Keratinocyte (primary cell): ENCODE results near the gene ADAM22. TPM values are rescaled to one million over a fixed set of nuclear protein-coding genes. Genes with fewer than 3 reads are reported as not detected.

Experiments
- DNase-seq: peaks from one replicate; pipeline ENCODE4 v3.0.0-alpha.2; 2011; ENCODE audit warnings: low read depth, missing footprints, low spot score
- FAIRE-seq: peaks from 2 replicates; lab custom pipeline; 2011; peaks lifted over from hg19 to GRCh38; lab: Jason Lieb, UNC
- H2AFZ ChIP-seq: 2 replicates; pipeline ENCODE4 v1.6.0; 2012; ENCODE audit warnings: low read length, control low read depth, inconsistent platforms; ENCODE audit not compliant: control insufficient read depth
- H3K27ac ChIP-seq: 2 replicates; pipeline ENCODE4 v1.5.1; 2011; ENCODE audit warnings: low read length; ENCODE audit not compliant: control insufficient read depth, insufficient read depth
- H3K27me3 ChIP-seq: 3 replicates; pipeline ENCODE4 v1.6.0; 2011; ENCODE audit warnings: low read length; ENCODE audit not compliant: control insufficient read depth, insufficient read depth; ENCODE audit errors: extremely low read depth
- H3K36me3 ChIP-seq, 2 experiments: 2 replicates in 1 of 2; 3 replicates in 1 of 2; pipeline ENCODE4 v1.5.1; 2011; ENCODE audit warnings: low read length in 2 of 2, mild to moderate bottlenecking in 1 of 2; ENCODE audit not compliant: control insufficient read depth in 2 of 2, insufficient read depth in 2 of 2; ENCODE audit errors: extremely low read depth in 1 of 2
- H3K4me1 ChIP-seq: 3 replicates; pipeline ENCODE4 v1.5.1; 2011; ENCODE audit warnings: low read length; ENCODE audit not compliant: control insufficient read depth, insufficient read depth; ENCODE audit errors: extremely low read depth
- H3K4me2 ChIP-seq: 3 replicates; pipeline ENCODE4 v1.6.0; 2011; ENCODE audit warnings: low read depth, low read length; ENCODE audit not compliant: control insufficient read depth, insufficient read depth; ENCODE audit errors: extremely low read depth
- H3K4me3 ChIP-seq, 3 experiments: fragments of 200-600 bp in 1 of 3; sonication (generic) in 1 of 3; 2 replicates in 2 of 3; 3 replicates in 1 of 3; pipeline ENCODE4 v1.5.1; 2011 to 2016; ENCODE audit warnings: low read length in 3 of 3, mild to moderate bottlenecking in 3 of 3, control low read depth in 2 of 3, inconsistent platforms in 1 of 3, low read depth in 1 of 3, mixed read lengths in 1 of 3, mixed run types in 1 of 3, moderate library complexity in 1 of 3; ENCODE audit not compliant: control insufficient read depth in 2 of 3, insufficient read depth in 2 of 3; ENCODE audit errors: extremely low read depth in 1 of 3
- H3K79me2 ChIP-seq: 2 replicates; pipeline ENCODE4 v1.6.0; 2012; ENCODE audit warnings: low read length; ENCODE audit not compliant: control insufficient read depth, insufficient read depth
- H3K9ac ChIP-seq: 3 replicates; pipeline ENCODE4 v1.6.0; 2011; ENCODE audit warnings: low read length; ENCODE audit not compliant: control insufficient read depth, insufficient read depth; ENCODE audit errors: extremely low read depth
- H3K9me1 ChIP-seq: 3 replicates; pipeline ENCODE4 v1.6.0; 2011; ENCODE audit warnings: low read length; ENCODE audit not compliant: control insufficient read depth, insufficient read depth; ENCODE audit errors: extremely low read depth
- H3K9me3 ChIP-seq: 2 replicates; pipeline ENCODE4 v1.5.1; 2012; ENCODE audit warnings: low read depth, low read length; ENCODE audit not compliant: control insufficient read depth
- H4K20me1 ChIP-seq: 3 replicates; pipeline ENCODE4 v1.6.0; 2011; ENCODE audit warnings: low read length; ENCODE audit not compliant: control insufficient read depth, insufficient read depth; ENCODE audit errors: extremely low read depth
- CTCF ChIP-seq, 3 experiments: IDR thresholded peaks in 1 of 3; conservative IDR thresholded peaks in 1 of 3; optimal IDR thresholded peaks in 1 of 3; 2 replicates in 2 of 3; 3 replicates in 1 of 3; pipeline versions ENCODE3 to v1.5.1; 2011; ENCODE audit warnings: low read length in 3 of 3, mild to moderate bottlenecking in 3 of 3, moderate library complexity in 2 of 3, control low read depth in 1 of 3, inconsistent platforms in 1 of 3; ENCODE audit not compliant: insufficient read depth in 2 of 3; ENCODE audit errors: extremely low read depth in 1 of 3
- EZH2 ChIP-seq: IDR thresholded peaks from one replicate; pipeline ENCODE4 v1.6.1; 2012; ENCODE audit warnings: inconsistent platforms, mild to moderate bottlenecking, low read length, moderate library complexity
- dilution Hi-C: fragments of 300-500 bp; cut with MboI; formaldehyde crosslinking; loops from one replicate; pipeline ENCODE4 v1.7.0; 2020; ENCODE audit warnings: low sequenced_read_pairs; ENCODE audit not compliant: extremely low pct_ligation_motif_present
- polyA plus RNA-seq, 5 experiments: library from polyadenylated mRNA; depleted of rRNA in 3 of 5; stranded (reverse) in 3 of 5; stranded (forward) in 1 of 5; unstranded in 1 of 5; fragments of >200 nt; gene quantifications; 1 replicate in 1 of 5; 2 replicates in 3 of 5; 3 replicates in 1 of 5; pipeline versions ENCODE4 v1.2.1 to v1.2.3, GENCODE V29; 2011 to 2012; ENCODE audit warnings: missing spikeins in 2 of 5, low read depth in 1 of 5, low replicate concordance in 1 of 5

ADAM22 gene
- polyA plus RNA-seq, 1 donor (not counting 4 experiments of a cell fraction or from before 2014, with no cell fraction given), result 0.07 TPM

- FAIRE-seq, result no peak
- Histone ChIP-seq H3K9me1 (no peaks in the 10 kb centered on the region), H3K4me3 (no peak overlapping the region), H3K27ac (no peak overlapping the region), H3K79me2 (no peaks in the 10 kb centered on the region), H3K27me3 (no peaks in the 10 kb centered on the region), H3K4me2 (no peak overlapping the region), H3K9me3 (no peaks in the 10 kb centered on the region), H3K9ac (no peak overlapping the region), H3K4me1 (no peaks in the 10 kb centered on the region), H4K20me1 (no peaks in the 10 kb centered on the region), H3K36me3 (no peaks in the 10 kb centered on the region), H2AFZ (no peak overlapping the region)
- DNase-seq, result no peak
- dilution Hi-C loops, result no loop called here
- TF ChIP-seq EZH2, result no peak
- no peak for TF ChIP-seq CTCF (optimal IDR thresholded peaks at IDR 0.05 in 1 of 3, IDR thresholded peaks at IDR 0.05 in 1 of 3, conservative IDR thresholded peaks at IDR 0.05 in 1 of 3; ENCODE audit: extremely low read depth in 1 of 3, insufficient read depth in 2 of 3, low read length in 3 of 3)
Measured at GRCh38 chr7:88109612-88110011, 175.6 kb downstream of the ADAM22 start.

- peak overlapping the region; percentile 47 for H3K4me2 ChIP-seq
- H3K4me3 ChIP-seq, result no peak overlapping the region
- no peaks in the 10 kb centered on the region for H3K27me3 ChIP-seq
- no peaks in the 10 kb centered on the region for H4K20me1 ChIP-seq
- TF ChIP-seq EZH2 (no peak), CTCF (optimal IDR thresholded peaks at IDR 0.05 in 1 of 3, IDR thresholded peaks at IDR 0.05 in 1 of 3, conservative IDR thresholded peaks at IDR 0.05 in 1 of 3; ENCODE audit: extremely low read depth in 1 of 3, insufficient read depth in 2 of 3, low read length in 3 of 3) (peak in 2 of 3 experiments; percentile 18 to 43)
- FAIRE-seq (peak; percentile 32), DNase-seq (no peak)
- H3K9me3 ChIP-seq, result no peaks in the 10 kb centered on the region
- no peaks in the 10 kb centered on the region for H3K9me1 ChIP-seq
- no peaks in the 10 kb centered on the region for H3K36me3 ChIP-seq
- H3K4me1 ChIP-seq, result no peaks in the 10 kb centered on the region
- H3K9ac ChIP-seq, result no peak overlapping the region
- dilution Hi-C loops, result no loop called here
- H3K79me2 ChIP-seq, result no peaks in the 10 kb centered on the region
- no peak overlapping the region for H2AFZ ChIP-seq
- H3K27ac ChIP-seq, result no peak overlapping the region
Measured at GRCh38 chr7:88111140-88111743, 177.2 kb downstream of the ADAM22 start.
